CD4-positive, alpha-beta T cell treated with Interleukin-6 at 100 ng/mL for 8 hours (primary cell): Measurements from ENCODE around the gene MAP1LC3B.
"Not testable (repeated sequence)": the region's sequence is repeated elsewhere in the genome, so short reads cannot be mapped to it uniquely, and the experiment has no call there.

Experiments used
- DNase-seq: peaks from one replicate; pipeline ENCODE4 v3.0.0-alpha.2; 2020; ENCODE audit warnings: mixed read lengths, low spot score

MAP1LC3B gene

DNA sequence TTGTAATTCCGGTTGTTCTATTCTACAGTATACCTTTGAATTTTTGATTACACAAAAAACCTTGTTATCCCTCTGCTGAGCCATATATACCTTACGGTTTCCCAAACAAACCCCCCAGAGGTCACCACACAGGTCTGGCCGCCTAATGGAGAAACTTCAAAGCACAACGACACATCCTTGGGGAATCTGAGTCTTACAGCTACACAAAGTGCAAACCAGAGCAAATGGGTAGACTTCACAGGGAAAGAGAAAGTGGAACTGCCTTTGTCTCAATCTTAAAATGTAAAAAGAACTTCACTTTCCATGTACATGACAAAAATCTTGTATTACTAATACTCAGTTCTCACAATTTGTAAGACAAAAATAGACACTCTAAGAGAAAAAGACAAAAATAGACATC is 11.3 kb upstream of the MAP1LC3B start:
- no peak for DNase-seq

GRCh38 chr16:87382023-87382785 is 9.9 kb upstream of the MAP1LC3B start:
- DNase-seq = no peak

GRCh38 chr16:87383505-87384161 is 8.5 kb upstream of the MAP1LC3B start, which contains the start of gene FBXO31:
Gene FBXO31 (minus strand): TSS chr16:87383776. CDS start chr16:87383744, 32 bp downstream.
- DNase-seq = peak; percentile 82

GRCh38 chr16:87384162-87384874 is 7.8 kb upstream of the MAP1LC3B start:
- no peak for DNase-seq

DNA sequence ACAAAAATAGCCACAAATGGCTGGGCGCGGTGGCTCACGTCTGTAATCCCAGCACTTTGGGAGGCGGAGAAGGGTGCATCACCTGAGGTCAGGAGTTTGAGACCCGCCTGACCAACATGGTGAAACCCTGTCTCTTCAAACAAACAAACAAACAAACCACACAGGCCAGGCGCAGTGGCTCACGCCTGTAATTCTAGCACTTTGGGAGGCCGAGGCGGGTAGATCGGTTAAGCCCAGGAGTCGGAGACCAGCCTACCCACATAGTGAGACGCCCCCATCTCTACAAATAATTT is 7.3 kb upstream of the MAP1LC3B start:
- not testable (repeated sequence) for DNase-seq

DNA sequence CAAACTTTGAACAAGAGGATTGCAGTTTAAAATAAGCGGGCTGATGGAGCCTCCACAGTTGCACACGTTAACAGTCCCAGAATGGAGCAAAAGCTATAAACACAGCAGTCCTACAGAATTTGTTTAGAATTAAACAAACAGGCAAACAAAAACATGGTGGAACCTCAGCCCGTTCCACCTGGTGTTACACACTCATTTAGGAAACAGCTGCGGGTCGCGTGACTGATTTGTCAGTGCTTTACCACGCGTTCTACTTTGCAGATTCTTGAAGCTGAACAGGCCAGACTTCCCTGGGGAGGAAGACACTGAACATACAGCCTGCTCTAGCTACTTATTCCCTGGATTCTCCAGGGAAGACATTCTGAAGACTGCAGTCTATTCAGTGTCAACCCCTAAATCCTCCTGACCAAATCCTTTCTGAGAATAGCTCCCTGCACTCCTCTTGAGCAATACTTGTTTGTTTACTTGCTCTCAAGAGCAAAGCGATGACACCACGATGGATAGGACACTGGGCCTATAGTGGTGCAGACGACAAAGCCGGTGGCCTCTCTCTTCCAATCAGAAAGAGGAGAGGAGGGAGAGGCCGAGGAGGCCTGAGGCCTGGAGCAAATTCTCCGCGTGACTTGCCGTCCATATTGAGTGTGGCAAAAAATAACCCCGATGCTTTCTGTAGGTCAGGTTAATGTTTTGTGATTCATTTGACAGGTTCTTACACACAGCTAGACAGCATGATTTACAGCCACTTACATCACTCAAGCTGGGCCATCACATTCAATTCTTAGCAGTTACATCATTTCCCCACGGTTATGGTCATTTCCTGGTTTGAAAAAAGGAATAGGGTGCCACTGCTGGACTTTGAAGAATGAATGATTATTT is 4.0 kb upstream of the MAP1LC3B start:
- DNase-seq = peak; percentile 94

GRCh38 chr16:87388818-87389134 is 3.4 kb upstream of the MAP1LC3B start:
- DNase-seq = no peak

DNA sequence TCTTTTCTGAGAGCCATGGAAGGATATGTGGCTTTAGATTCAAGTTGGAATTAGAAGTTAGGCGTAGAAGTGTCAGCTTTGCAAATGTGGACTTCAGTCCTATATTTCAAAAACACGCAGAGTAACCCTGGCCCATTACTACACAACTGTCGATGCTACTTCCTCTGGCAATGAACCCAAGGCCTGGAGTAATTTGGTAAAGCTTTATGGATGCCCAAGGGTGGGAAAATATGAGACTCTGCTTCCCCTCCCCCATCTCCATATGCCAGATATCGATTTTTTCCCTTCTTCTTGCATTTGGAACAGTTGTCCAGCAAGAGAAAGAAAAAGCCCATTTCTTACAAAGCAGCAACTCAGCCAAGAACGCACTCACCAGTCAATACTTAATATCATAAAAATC is 2.9 kb upstream of the MAP1LC3B start:
- DNase-seq = no peak

GRCh38 chr16:87389914-87390313 is 2.2 kb upstream of the MAP1LC3B start:
- not testable (repeated sequence) for DNase-seq

DNA sequence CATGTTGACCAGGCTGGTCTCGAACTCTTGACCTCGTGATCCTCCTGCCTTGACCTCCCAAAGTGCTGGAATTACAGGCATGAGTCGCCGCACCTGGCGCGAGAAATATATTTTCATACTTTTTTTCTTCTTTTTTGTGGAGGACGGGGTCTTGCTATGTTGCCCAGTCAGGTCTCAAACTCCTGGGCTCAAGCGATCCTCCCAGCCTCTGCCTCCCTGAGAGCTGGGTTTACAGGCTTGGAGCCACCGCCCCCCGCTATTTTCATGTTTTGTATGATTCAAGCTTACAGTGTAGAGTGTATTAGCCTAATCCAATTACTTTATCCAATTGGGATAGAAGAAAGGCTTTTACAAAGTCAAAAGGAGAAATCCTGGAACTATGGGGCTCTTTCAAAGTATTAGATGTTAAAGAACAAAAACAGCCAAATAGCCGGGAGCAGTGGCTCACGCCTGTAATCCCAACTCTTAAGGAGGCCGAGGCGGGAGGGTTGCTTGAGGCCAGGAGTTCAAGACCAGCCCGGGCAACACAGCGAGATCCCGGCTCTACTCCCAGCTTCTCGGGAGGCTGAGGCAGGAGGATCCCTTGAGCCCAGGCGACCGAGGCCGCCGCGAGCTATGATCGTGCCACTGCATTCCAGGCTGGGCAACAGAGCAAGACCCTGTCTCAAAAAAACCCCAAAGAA is 1.4 kb upstream of the MAP1LC3B start:
- DNase-seq = no peak

DNA sequence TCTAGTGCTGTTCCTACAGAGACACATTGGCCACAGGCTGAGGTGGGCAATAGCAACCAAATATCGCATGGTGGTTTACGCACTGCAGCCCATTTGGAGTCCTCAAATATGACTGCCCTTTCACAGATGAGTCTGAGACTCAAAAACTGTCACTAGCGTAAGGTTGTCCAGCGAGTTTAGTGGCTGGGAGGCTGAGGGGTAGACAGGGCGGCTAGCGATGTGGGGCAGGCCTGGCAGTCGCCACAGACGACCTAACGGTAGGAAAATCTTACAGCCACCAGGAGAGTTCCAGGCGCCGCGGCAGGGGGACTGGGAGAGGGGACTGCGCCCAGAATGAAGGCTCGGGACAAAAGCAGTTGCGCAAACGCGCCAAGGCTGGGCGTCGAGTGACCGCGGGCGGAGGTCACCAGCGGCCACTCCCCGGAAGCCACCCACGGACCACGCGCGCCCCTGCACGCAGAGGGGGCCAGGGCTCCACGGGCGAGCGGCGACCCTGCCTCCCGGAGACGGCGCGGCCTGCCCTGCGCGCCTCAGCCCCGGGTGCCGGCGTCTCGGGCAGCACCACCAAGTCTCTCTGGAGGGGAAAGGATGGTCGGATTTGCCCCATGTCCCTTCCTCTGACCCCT is 699 bp upstream of the MAP1LC3B start:
- DNase-seq = no peak

GRCh38 chr16:87392821-87393679 is 914 bp downstream of the MAP1LC3B start:
- DNase-seq = peak; percentile 28

DNA sequence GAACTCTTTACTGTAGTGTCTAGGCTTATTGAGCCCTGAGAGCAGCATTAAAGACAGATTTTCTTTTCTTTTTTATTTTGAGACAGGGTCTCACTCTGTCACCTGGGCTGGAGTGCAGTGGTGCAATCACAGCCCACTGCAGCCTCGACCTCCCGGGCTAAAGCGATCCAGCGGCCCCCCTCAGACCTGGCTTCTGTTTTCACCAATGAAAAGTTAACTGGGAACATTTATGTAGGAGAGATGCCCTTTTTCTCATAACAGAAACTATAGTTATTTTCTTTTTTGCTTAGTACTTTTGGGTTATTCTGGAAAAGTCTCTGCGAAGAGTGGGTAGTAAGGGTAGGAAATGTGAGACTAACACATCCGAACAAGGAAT is 1.5 kb downstream of the MAP1LC3B start:
- no peak for DNase-seq

GRCh38 chr16:87395181-87395842 is 3.2 kb downstream of the MAP1LC3B start:
- no peak for DNase-seq

DNA sequence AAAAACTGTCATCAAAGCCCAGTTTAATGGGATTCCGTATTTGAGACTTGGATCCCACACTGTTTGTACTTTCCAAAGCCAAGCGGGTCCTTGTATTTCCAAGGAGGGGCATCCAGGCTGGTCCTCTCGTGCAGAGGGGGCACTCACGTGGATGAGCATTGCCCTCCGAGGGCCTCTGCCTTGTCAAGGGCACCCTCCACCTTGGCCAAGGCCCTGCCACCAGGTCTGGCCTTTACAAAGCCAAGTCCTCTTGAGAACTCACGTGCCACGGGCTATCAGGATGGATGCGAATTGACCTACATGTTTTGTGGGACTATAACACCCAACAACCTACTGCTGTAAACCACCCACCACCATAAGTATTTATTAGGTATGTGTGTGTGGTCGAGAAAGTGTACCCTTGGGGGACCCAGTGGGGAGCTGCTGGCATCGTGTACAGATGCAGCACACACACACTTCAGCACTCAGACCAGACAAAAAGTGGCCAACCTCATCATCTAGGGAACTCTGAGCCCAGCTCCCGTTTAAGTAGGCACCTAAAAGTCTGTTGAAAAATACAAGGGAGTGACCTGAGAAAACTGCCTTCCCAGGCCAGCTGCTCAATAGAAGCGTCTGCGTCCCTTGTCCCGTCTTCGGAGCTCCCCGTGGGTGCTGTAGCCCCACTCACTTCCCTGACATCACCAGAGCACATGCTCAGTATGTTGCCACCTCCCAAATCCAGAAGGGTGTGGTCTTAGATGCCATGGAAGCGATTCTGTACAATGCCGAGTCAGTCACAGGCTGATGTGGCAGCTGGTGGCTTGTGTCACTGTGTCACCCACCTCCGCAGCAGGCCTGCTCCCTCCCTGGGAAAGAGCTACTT is 12.9 kb downstream of the MAP1LC3B start:
- no peak for DNase-seq

- no peak for DNase-seq
Measured at GRCh38 chr16:87406495-87407088, 14.5 kb downstream of the MAP1LC3B start.

- no peak for DNase-seq
Measured at GRCh38 chr16:87407511-87408112, 15.5 kb downstream of the MAP1LC3B start.

- DNase-seq = no peak
Measured at GRCh38 chr16:87409153-87409552, 17.0 kb downstream of the MAP1LC3B start.
